NB4 (cell line): ENCODE measurements around the gene MTFMT.

ENCODE experiments used
- DNase-seq: peaks from one replicate; pipeline ENCODE4 v3.0.0; 2010; ENCODE audit warnings: low read depth
- H3K4me3 ChIP-seq: one replicate; pipeline ENCODE4 v1.5.1; 2011; ENCODE audit warnings: mild to moderate bottlenecking, low read depth, low read length, moderate library complexity
- MYC ChIP-seq: IDR thresholded peaks from 2 replicates; pipeline ENCODE4 v1.6.1; 2011; ENCODE audit warnings: low read depth, low read length
- POLR2A ChIP-seq: IDR thresholded peaks from 2 replicates; pipeline ENCODE4 v1.6.1; 2011; ENCODE audit warnings: mild to moderate bottlenecking; ENCODE audit not compliant: insufficient read length; ENCODE audit errors: extremely low read depth
- TF ChIP-seq, protein P1 (sequence below): IDR thresholded peaks from one replicate; pipeline ENCODE4 v1.5.1; 2012; ENCODE audit warnings: low read depth, low read length
- TF ChIP-seq, protein P2 (sequence below): IDR thresholded peaks from 2 replicates; pipeline ENCODE4 v1.6.1; 2011; ENCODE audit warnings: low read depth, low read length

MTFMT gene

DNA sequence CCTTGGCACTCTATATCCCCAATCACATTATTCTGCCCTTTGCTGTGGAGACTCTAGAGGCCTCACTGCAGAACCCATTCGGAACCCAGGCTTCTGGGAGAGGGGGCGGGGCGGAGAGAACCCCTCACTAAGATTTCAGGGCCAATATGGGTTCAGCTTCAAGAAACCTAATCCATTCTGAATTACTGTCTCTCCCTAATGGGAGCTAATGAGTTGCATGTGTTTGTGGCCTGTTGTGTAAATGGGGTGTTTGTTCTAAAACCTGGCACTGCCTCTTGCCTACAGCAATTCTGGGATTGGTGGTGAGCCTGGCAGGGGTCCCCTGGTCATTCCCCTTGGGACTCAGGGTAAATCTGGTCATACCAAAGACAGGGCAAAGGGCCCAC is 39.0 kb upstream of the MTFMT start:
- TF ChIP-seq MYC (no peak), POLR2A (no peak)
- TF ChIP-seq, protein P1, sequence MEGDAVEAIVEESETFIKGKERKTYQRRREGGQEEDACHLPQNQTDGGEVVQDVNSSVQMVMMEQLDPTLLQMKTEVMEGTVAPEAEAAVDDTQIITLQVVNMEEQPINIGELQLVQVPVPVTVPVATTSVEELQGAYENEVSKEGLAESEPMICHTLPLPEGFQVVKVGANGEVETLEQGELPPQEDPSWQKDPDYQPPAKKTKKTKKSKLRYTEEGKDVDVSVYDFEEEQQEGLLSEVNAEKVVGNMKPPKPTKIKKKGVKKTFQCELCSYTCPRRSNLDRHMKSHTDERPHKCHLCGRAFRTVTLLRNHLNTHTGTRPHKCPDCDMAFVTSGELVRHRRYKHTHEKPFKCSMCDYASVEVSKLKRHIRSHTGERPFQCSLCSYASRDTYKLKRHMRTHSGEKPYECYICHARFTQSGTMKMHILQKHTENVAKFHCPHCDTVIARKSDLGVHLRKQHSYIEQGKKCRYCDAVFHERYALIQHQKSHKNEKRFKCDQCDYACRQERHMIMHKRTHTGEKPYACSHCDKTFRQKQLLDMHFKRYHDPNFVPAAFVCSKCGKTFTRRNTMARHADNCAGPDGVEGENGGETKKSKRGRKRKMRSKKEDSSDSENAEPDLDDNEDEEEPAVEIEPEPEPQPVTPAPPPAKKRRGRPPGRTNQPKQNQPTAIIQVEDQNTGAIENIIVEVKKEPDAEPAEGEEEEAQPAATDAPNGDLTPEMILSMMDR = no peak
- TF ChIP-seq, protein P2, sequence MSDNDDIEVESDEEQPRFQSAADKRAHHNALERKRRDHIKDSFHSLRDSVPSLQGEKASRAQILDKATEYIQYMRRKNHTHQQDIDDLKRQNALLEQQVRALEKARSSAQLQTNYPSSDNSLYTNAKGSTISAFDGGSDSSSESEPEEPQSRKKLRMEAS = no peak
- DNase-seq = no peak
- H3K4me3 ChIP-seq = no peak overlapping the region

DNA sequence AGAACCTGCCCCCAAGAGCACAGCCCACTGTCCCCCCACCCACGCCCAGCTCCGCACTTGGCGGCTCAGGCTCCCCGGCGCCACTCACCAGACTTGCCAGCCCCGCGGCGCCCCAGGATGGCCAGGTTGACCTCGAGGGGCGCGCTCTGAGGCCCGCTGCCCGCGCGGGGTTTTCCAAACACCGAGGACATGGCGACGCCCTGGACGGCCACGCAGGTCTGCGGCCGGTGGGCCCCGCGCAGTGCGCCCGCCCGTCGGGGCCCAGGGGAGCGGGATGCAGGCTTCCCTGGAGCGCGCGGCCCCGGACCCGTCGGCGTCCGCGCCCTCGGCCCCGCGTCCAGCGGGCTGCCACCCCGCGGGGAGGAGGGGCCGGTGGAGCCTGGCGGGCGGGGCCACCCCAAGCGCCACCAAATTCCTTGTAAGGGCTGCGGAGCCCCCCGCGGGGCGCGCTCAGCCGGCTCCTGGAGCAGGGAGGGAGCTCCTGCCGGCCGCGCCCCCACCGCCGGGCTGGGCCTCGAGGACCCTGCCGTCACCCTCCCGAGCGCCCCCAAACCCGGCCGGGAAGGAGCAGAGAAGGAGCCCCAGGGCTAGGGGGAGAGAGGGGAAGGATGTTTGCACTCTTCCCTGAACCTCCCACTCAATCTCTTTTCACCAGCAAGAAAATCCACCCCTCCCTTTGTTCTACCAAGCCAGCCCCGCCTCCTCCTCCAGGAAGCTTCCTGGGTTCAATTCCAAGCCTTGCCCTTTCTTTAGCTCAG is 38.4 kb upstream of the MTFMT start, which contains the start of gene RASL12:
TSS of gene RASL12 (minus strand) at position 347 of the 758 bp plus-strand sequence. CDS start at position 191, 156 bp downstream.
- TF ChIP-seq POLR2A (no peak), MYC (no peak)
- TF ChIP-seq, protein P1 = no peak
- TF ChIP-seq, protein P2 = no peak
- DNase-seq = no peak
- H3K4me3 ChIP-seq = no peak within 1 kb of the TSS

DNA sequence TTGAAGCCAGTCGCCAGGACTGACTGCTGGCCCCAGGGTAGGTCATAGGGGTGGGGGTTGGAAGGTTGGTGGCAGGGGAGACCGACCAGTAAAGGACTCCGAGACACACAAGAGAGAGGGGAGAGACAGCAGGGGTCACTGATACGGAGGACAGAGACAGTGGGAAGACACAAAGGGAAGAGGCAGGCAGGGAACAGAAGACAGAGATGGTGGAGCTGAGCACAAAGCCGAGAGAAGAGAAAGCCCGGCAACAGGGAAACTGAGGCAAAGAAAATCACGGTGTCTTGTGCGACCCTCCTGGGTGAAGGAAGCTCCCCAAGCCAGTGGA is 37.8 kb upstream of the MTFMT start:
- H3K4me3 ChIP-seq = no peak overlapping the region
- TF ChIP-seq, protein P1 = no peak
- TF ChIP-seq, protein P2 = no peak
- TF ChIP-seq MYC = no peak
- TF ChIP-seq POLR2A = no peak
- no peak for DNase-seq

DNA sequence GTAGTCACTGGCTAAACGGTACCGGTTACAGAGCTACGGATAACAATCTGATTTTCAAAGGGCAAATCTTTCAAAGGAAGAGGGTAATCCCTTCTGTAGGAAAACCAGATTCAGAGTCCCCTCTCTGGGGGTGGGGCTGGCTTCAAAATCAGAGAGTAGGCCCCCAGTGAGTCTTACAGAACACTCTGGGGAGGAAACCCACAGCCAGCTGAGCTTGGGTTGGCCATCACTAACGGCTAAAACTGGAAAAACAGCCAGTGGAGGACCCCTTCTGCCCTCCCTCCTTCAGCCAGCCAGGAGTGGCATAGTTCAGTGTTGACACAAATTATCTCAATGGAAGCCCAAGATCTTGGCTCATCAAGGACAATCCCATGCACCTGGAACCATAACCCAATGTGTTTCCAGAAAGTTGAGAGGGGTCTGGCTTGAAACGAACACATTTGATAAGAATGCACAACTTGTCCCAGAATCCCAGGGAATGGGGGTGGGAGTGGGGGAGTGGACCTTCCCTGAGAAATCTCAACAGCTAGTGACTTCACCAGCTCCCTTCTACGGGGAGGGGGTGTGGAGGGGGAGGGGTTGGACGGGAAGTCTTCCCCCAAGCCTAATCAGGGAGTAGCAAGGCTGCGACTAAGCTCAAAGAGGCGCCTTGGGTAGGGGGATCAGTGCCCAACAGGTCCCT is 37.3 kb upstream of the MTFMT start:
- no peak for DNase-seq
- H3K4me3 ChIP-seq = no peak overlapping the region
- TF ChIP-seq MYC (no peak), POLR2A (no peak)
- TF ChIP-seq, protein P1 = no peak
- TF ChIP-seq, protein P2 = no peak

DNA sequence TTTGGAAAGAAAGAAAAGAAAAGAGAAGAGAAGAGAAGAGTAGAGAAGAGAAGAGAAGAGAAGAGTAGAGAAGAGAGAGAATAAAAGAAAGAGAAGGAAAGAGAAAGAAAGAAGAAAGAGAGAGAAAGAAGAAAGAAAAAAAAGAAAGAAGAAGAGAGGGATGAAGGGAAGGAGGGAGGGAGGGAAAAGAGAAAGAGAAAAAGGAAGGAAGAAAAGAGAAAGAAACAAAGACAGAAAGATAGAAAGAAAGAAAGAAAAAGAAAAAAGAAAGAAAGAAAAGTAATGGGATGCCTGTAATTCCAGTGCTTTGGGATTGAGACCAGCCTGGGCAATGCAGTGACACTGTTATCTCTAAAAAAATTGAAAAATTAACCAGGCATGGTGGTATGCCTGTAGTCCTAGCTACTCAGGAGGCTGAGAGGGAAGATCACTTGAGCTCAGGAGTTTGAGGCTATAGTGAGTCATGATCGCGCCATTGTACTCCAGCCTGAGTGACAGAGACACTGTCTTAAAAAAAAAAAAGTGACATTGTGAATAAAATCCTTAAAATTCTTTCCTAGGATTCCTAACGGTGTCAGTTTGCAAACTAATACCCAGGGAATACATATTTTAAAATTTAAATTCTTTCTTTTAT is 36.7 kb upstream of the MTFMT start:
- TF ChIP-seq POLR2A (no peak), MYC (no peak)
- TF ChIP-seq, protein P1 = no peak
- TF ChIP-seq, protein P2 = no peak
- no peak for DNase-seq
- H3K4me3 ChIP-seq = no peak overlapping the region
